Hindlimb muscle (tissue), 1 donor: ENCODE measurements around the gene SCN1B. TPM values are rescaled to one million over a fixed set of nuclear protein-coding genes. Genes with fewer than 3 reads are reported as not detected.
"Not testable (repeated sequence)": the region's sequence is repeated elsewhere in the genome, so short reads cannot be mapped to it uniquely, and the experiment has no call there.

Source experiments
- DNase-seq: peaks from one replicate; pipeline ENCODE4 v3.0.0-alpha.2; 2013
- polyA plus RNA-seq: library from polyadenylated mRNA; unstranded; fragments of 120-200 nt; gene quantifications from one replicate; pipeline ENCODE4 v1.2.1, GENCODE V29; 2013; ENCODE audit not compliant: insufficient read length

Gene SCN1B
- 7.2 TPM for polyA plus RNA-seq

- no peak for DNase-seq
These were observed at the start of gene SCN1B for GRCh38 chr19:35030257-35031071. Gene SCN1B, plus strand, starts transcription at chr19:35030470. Its CDS starts 351 bp downstream, at chr19:35030821.

GRCh38 chr19:34982275-34982674, 48.0 kb upstream of the SCN1B start:
- no peak for DNase-seq

- DNase-seq: no peak
These were observed 46.5 kb upstream of the SCN1B start for GRCh38 chr19:34983786-34984185.

GRCh38 chr19:34984287-34984686, 46.0 kb upstream of the SCN1B start:
- no peak for DNase-seq

GRCh38 chr19:34985249-34986022, 44.8 kb upstream of the SCN1B start:
- DNase-seq: peak; percentile 72

- DNase-seq: no peak
These were observed 42.2 kb upstream of the SCN1B start for GRCh38 chr19:34988119-34988518.

GRCh38 chr19:34989298-34989697, 41.0 kb upstream of the SCN1B start:
- no peak for DNase-seq

GRCh38 chr19:34990578-34991192, 39.6 kb upstream of the SCN1B start:
- no peak for DNase-seq

GRCh38 chr19:34991542-34992333, 38.5 kb upstream of the SCN1B start:
- no peak for DNase-seq

GRCh38 chr19:34992582-34992981, 37.7 kb upstream of the SCN1B start:
- not testable (repeated sequence) for DNase-seq

GRCh38 chr19:34994286-34994642, 36.0 kb upstream of the SCN1B start:
- no peak for DNase-seq

GRCh38 chr19:34994643-34995541, 35.4 kb upstream of the SCN1B start:
- DNase-seq: no peak

GRCh38 chr19:34995551-34995950, 34.7 kb upstream of the SCN1B start:
- DNase-seq: no peak

GRCh38 chr19:34997071-34997617, 33.1 kb upstream of the SCN1B start:
- no peak for DNase-seq

GRCh38 chr19:34998224-34998623, 32.0 kb upstream of the SCN1B start:
- not testable (repeated sequence) for DNase-seq

- no peak for DNase-seq
These were observed 31.3 kb upstream of the SCN1B start for GRCh38 chr19:34998777-34999497.

- DNase-seq: peak; percentile 90
These were observed 30.6 kb upstream of the SCN1B start, which contains the start of gene GRAMD1A for GRCh38 chr19:34999498-35000337. Gene GRAMD1A, plus strand, starts transcription at chr19:35000323. Its CDS starts 156 bp downstream, at chr19:35000479.

GRCh38 chr19:35000338-35000646, 30.0 kb upstream of the SCN1B start:
- DNase-seq: no peak
